Peyer's patch (tissue), 4 donors: ENCODE measurements around the gene MED28. TPM values are rescaled to one million over a fixed set of nuclear protein-coding genes. Genes with fewer than 3 reads are reported as not detected.

Experiments used
- DNase-seq, 3 donors: peaks; one replicate each; pipeline ENCODE4 v3.0.0-alpha.2; 2017 to 2019
- H3K27ac ChIP-seq, 4 donors: fragments of 200-600 bp; sonication (generic); one replicate each; pipeline ENCODE4 v1.5.1; 2016 to 2019
- H3K27me3 ChIP-seq, 2 donors: fragments of 200-600 bp; sonication (generic); one replicate each; pipeline ENCODE4 v1.5.1; 2019
- H3K36me3 ChIP-seq, 3 donors: fragments of 200-600 bp; sonication (generic); one replicate each; pipeline ENCODE4 v1.5.1; 2016 to 2019
- H3K4me1 ChIP-seq, 4 donors: fragments of 200-600 bp; sonication (generic); one replicate each; pipeline ENCODE4 v1.5.1; 2016 to 2019
- H3K4me3 ChIP-seq, 4 donors: fragments of 200-600 bp; sonication (generic); 1 replicate in 3 of 4; 2 replicates in 1 of 4; pipeline ENCODE4 v1.5.1; 2016 to 2019; ENCODE audit warnings: mild to moderate bottlenecking in 1 of 4
- H3K9me3 ChIP-seq, 4 donors: fragments of 200-600 bp; sonication (generic); one replicate each; pipeline ENCODE4 v1.5.1; 2016 to 2019; ENCODE audit warnings: mild to moderate bottlenecking in 1 of 4
- POLR2A ChIP-seq, 2 donors: fragments of 450-650 bp; IDR thresholded peaks; one replicate each; pipeline ENCODE4 v1.5.1; 2017; ENCODE audit warnings: antibody characterized with exemption in 2 of 2, mild to moderate bottlenecking in 2 of 2, moderate library complexity in 2 of 2
- total RNA-seq, 4 donors: library from RNA; depleted of rRNA; stranded (reverse); fragments of >200 nt; gene quantifications; one replicate each; pipeline ENCODE4 v1.1.0, GENCODE V29; 2016
- TF ChIP-seq, protein P1 (sequence below), 6 experiments: fragments of 450-650 bp in 4 of 6; fragments of 200-600 bp in 2 of 6; sonication (generic) in 1 of 6; IDR thresholded peaks; one replicate each; pipeline ENCODE4 v1.5.1; 2017 to 2019; ENCODE audit warnings: antibody characterized with exemption in 6 of 6, mild to moderate bottlenecking in 3 of 6, moderate library complexity in 1 of 6

MED28 gene
- total RNA-seq, 4 donors from 2014 or later = 12.6 to 21.0 (median 18.9) TPM

- peaks cover 0 to 32% (median 7%) of the 10 kb centered on the region in 4 donors for H3K4me1 ChIP-seq
- peak within 1 kb of the TSS; percentile 70 to 87 (median 83) for H3K4me3 ChIP-seq
- TF ChIP-seq, protein P1, sequence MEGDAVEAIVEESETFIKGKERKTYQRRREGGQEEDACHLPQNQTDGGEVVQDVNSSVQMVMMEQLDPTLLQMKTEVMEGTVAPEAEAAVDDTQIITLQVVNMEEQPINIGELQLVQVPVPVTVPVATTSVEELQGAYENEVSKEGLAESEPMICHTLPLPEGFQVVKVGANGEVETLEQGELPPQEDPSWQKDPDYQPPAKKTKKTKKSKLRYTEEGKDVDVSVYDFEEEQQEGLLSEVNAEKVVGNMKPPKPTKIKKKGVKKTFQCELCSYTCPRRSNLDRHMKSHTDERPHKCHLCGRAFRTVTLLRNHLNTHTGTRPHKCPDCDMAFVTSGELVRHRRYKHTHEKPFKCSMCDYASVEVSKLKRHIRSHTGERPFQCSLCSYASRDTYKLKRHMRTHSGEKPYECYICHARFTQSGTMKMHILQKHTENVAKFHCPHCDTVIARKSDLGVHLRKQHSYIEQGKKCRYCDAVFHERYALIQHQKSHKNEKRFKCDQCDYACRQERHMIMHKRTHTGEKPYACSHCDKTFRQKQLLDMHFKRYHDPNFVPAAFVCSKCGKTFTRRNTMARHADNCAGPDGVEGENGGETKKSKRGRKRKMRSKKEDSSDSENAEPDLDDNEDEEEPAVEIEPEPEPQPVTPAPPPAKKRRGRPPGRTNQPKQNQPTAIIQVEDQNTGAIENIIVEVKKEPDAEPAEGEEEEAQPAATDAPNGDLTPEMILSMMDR (IDR thresholded peaks at IDR 0.05) = peak in 1 of 6 experiments; percentile 23
- peak; percentile 93 to 97 for TF ChIP-seq POLR2A (IDR thresholded peaks at IDR 0.05)
- no peaks in the 10 kb centered on the region for H3K9me3 ChIP-seq
- H3K27me3 ChIP-seq = no peaks in the 10 kb centered on the region
- H3K36me3 ChIP-seq = peaks cover 0 to 20% (median 0%) of the 10 kb centered on the region in 3 donors
- peak within 1 kb of the TSS; percentile 85 to 97 (median 94) for H3K27ac ChIP-seq
- peak; percentile 98 to 100 (median 99) for DNase-seq
Measured at GRCh38 chr4:17576932-17577664, 37.3 kb upstream of the MED28 start, which contains the start of gene LAP3. Gene LAP3 (plus strand): TSS chr4:17577198. CDS start chr4:17577466, 268 bp downstream.

GRCh38 chr4:17577665-17578481, 36.6 kb upstream of the MED28 start:
- Histone ChIP-seq H3K27ac (peak overlapping the region; percentile 85 to 97 (median 94)), H3K4me3 (peak overlapping the region; percentile 70 to 87 (median 83)), H3K9me3 (no peaks in the 10 kb centered on the region), H3K36me3 (peaks cover 0 to 28% (median 0%) of the 10 kb centered on the region in 3 donors), H3K27me3 (no peaks in the 10 kb centered on the region), H3K4me1 (peaks cover 0 to 32% (median 7%) of the 10 kb centered on the region in 4 donors)
- TF ChIP-seq POLR2A (IDR thresholded peaks at IDR 0.05) = no peak
- TF ChIP-seq, protein P1 (IDR thresholded peaks at IDR 0.05) = peak in 1 of 6 experiments; percentile 14
- DNase-seq = peak in 2 of 3 donors; percentile 44 to 69

DNA sequence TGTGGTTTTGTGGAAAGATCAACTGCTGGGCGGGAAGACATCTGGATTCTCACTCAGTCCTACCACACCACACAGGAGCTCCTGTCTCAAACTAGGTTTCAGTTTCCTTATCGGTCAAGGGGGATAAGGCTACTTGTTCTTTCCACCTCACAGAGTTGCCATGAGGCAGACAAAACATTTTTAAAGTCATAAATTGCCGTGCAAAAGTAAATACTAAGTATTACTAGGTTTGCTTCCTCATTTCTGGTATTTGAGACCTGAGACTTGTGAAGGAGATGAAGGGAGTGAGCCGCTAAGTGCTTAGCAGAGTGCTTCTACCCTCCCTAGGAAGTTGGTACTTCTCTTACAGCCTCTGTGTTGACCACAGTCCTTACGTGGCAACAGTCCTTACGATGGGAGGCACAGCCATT, 36.0 kb upstream of the MED28 start:
- H3K4me1 ChIP-seq = peaks cover 0 to 32% (median 7%) of the 10 kb centered on the region in 4 donors
- H3K4me3 ChIP-seq = peak overlapping the region; percentile 70 to 87 (median 83)
- no peaks in the 10 kb centered on the region for H3K9me3 ChIP-seq
- H3K36me3 ChIP-seq = peaks cover 0 to 34% (median 0%) of the 10 kb centered on the region in 3 donors
- no peaks in the 10 kb centered on the region for H3K27me3 ChIP-seq
- peak overlapping the region; percentile 57 to 97 (median 94) for H3K27ac ChIP-seq
- TF ChIP-seq, protein P1 (IDR thresholded peaks at IDR 0.05) = no peak
- no peak for TF ChIP-seq POLR2A (IDR thresholded peaks at IDR 0.05)
- no peak for DNase-seq

DNA sequence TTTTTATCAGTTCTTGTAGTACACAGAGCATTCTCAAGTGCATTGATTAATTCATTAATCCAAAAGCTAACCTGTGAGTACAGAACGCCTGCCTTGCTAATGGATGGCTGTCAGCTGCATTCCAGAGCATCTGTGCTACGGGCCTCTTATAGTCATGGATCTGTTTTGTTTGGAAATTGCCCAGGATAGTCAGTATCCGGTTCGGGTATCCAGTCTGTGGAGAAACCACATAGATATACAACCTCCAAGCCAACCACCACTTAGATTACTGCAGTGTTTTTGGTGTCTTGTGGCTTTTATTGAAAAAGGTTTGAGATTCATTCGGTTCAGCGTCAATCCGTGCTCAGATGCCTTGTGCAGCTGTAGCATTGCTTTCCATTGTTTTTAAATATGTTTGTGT, 33.5 kb upstream of the MED28 start:
- H3K36me3 ChIP-seq = peaks cover 0 to 59% (median 0%) of the 10 kb centered on the region in 3 donors
- peaks cover 0 to 32% (median 7%) of the 10 kb centered on the region in 4 donors for H3K4me1 ChIP-seq
- H3K4me3 ChIP-seq = no peak overlapping the region
- TF ChIP-seq, protein P1 (IDR thresholded peaks at IDR 0.05) = no peak
- DNase-seq = no peak
- H3K27me3 ChIP-seq = no peaks in the 10 kb centered on the region
- H3K9me3 ChIP-seq = no peaks in the 10 kb centered on the region
- peak overlapping the region in 1 of 4 donors; percentile 16 for H3K27ac ChIP-seq

DNA sequence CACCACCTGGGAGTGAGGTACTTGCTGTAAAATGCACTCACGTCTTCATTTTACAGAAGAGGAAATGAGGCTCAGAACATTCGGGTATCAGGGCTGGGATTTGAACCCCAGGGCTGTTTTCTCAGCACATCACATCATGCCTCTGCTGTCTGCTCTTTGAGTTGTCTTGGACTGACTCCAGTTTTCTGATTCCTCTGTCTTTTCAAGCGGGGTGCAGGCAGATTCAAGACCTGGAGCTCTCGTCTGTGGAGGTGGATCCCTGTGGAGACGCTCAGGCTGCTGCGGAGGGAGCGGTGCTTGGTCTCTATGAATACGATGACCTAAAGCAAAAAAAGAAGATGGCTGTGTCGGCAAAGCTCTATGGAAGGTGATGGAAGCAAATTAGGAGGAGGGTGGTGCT, 31.2 kb upstream of the MED28 start:
- H3K4me3 ChIP-seq = no peak overlapping the region
- no peak overlapping the region for H3K27ac ChIP-seq
- no peaks in the 10 kb centered on the region for H3K9me3 ChIP-seq
- no peaks in the 10 kb centered on the region for H3K27me3 ChIP-seq
- peaks cover 0 to 80% (median 0%) of the 10 kb centered on the region in 3 donors for H3K36me3 ChIP-seq
- DNase-seq = no peak
- H3K4me1 ChIP-seq = peaks cover 0 to 25% (median 7%) of the 10 kb centered on the region in 4 donors
- TF ChIP-seq, protein P1 (IDR thresholded peaks at IDR 0.05) = no peak
- TF ChIP-seq POLR2A (IDR thresholded peaks at IDR 0.05) = no peak
